ENCODE results near the gene THRB. TPM values are rescaled to one million over a fixed set of nuclear protein-coding genes. Genes with fewer than 3 reads are reported as not detected.

The THRB gene
- total RNA-seq, 2 donors from 2014 or later, result 0.24 to 0.26 TPM

GRCh38 chr3:24450160-24450907 lies 44.3 kb downstream of the THRB start:
- no peaks in the 10 kb centered on the region for H3K36me3 ChIP-seq (ENCODE audit: control insufficient read depth, insufficient read depth, low read length)
- no peak overlapping the region for H3K4me3 ChIP-seq (ENCODE audit: low read length)
- Mint-ChIP-seq H3K4me3 (no peak overlapping the region), H3K9me3 (no peaks in the 10 kb centered on the region), H3K36me3 (ENCODE audit: low read depth) (no peaks in the 10 kb centered on the region), H3K4me1 (no peaks in the 10 kb centered on the region), H3K27ac (no peak overlapping the region), H3K27me3 (ENCODE audit: insufficient read depth) (no peaks in the 10 kb centered on the region)
- H3K9me3 ChIP-seq (ENCODE audit: control insufficient read depth, low read length), result no peaks in the 10 kb centered on the region
- DNase-seq, result no peak
- H3K27me3 ChIP-seq (ENCODE audit: control insufficient read depth, insufficient read depth, low read length, poor library complexity, severe bottlenecking), result no peaks in the 10 kb centered on the region
- no peaks in the 10 kb centered on the region for H3K4me1 ChIP-seq (ENCODE audit: control insufficient read depth, insufficient read depth, low read length)
- H3K9ac ChIP-seq (ENCODE audit: extremely low read depth, low read length, poor library complexity, severe bottlenecking), result no peak overlapping the region
- H3K27ac ChIP-seq (ENCODE audit: low read depth, low read length), result no peak overlapping the region
- 92 to 100% methylated on average over 4 to 5 of the region's 5 CpGs for WGBS, 2 experiments (ENCODE audit: insufficient coverage in 1 of 2, insufficient read length in 1 of 2)
- no peak for TF ChIP-seq CTCF (conservative IDR thresholded peaks at IDR 0.05)

- Histone ChIP-seq H3K9me3 (ENCODE audit: control insufficient read depth, low read length) (no peaks in the 10 kb centered on the region), H3K36me3 (ENCODE audit: control insufficient read depth, insufficient read depth, low read length) (no peaks in the 10 kb centered on the region), H3K4me1 (ENCODE audit: control insufficient read depth, insufficient read depth, low read length) (no peaks in the 10 kb centered on the region), H3K4me3 (ENCODE audit: low read length) (no peak overlapping the region), H3K27me3 (ENCODE audit: control insufficient read depth, insufficient read depth, low read length, poor library complexity, severe bottlenecking) (no peaks in the 10 kb centered on the region), H3K9ac (ENCODE audit: extremely low read depth, low read length, poor library complexity, severe bottlenecking) (no peak overlapping the region), H3K27ac (ENCODE audit: low read depth, low read length) (no peak overlapping the region)
- no peak for DNase-seq
- H3K27me3 Mint-ChIP-seq (ENCODE audit: insufficient read depth), result no peaks in the 10 kb centered on the region
- no peaks in the 10 kb centered on the region for H3K36me3 Mint-ChIP-seq (ENCODE audit: low read depth)
- H3K4me3 Mint-ChIP-seq, result no peak overlapping the region
- no peaks in the 10 kb centered on the region for H3K4me1 Mint-ChIP-seq
- no peak overlapping the region for H3K27ac Mint-ChIP-seq
- WGBS, 2 experiments (ENCODE audit: insufficient coverage in 1 of 2, insufficient read length in 1 of 2), result 92 to 98% methylated on average over 5 to 6 of the region's 6 CpGs
- no peaks in the 10 kb centered on the region for H3K9me3 Mint-ChIP-seq
- no peak for TF ChIP-seq CTCF (conservative IDR thresholded peaks at IDR 0.05)
These were observed 46.8 kb downstream of the THRB start for GRCh38 chr3:24447836-24448235.

GRCh38 chr3:24446032-24446431 lies 48.6 kb downstream of the THRB start:
- H3K27ac Mint-ChIP-seq, result no peak overlapping the region
- no peak overlapping the region for H3K4me3 Mint-ChIP-seq
- WGBS, 2 experiments (ENCODE audit: insufficient coverage in 1 of 2, insufficient read length in 1 of 2), result 88 to 92% methylated on average over 1 of the region's 1 CpG
- DNase-seq, result no peak
- H3K9me3 Mint-ChIP-seq, result no peaks in the 10 kb centered on the region
- no peak overlapping the region for H3K4me3 ChIP-seq (ENCODE audit: low read length)
- no peaks in the 10 kb centered on the region for H3K36me3 ChIP-seq (ENCODE audit: control insufficient read depth, insufficient read depth, low read length)
- no peaks in the 10 kb centered on the region for H3K27me3 ChIP-seq (ENCODE audit: control insufficient read depth, insufficient read depth, low read length, poor library complexity, severe bottlenecking)
- no peak overlapping the region for H3K27ac ChIP-seq (ENCODE audit: low read depth, low read length)
- no peaks in the 10 kb centered on the region for H3K36me3 Mint-ChIP-seq (ENCODE audit: low read depth)
- no peaks in the 10 kb centered on the region for H3K4me1 Mint-ChIP-seq
- no peaks in the 10 kb centered on the region for H3K27me3 Mint-ChIP-seq (ENCODE audit: insufficient read depth)
- H3K9me3 ChIP-seq (ENCODE audit: control insufficient read depth, low read length), result no peaks in the 10 kb centered on the region
- no peaks in the 10 kb centered on the region for H3K4me1 ChIP-seq (ENCODE audit: control insufficient read depth, insufficient read depth, low read length)
- TF ChIP-seq CTCF (conservative IDR thresholded peaks at IDR 0.05), result no peak
- no peak overlapping the region for H3K9ac ChIP-seq (ENCODE audit: extremely low read depth, low read length, poor library complexity, severe bottlenecking)
